Erythroblast (primary cell): ENCODE measurements around the gene NEUROD2.

Experiments
- GATA1 ChIP-seq: IDR thresholded peaks from 2 replicates; pipeline ENCODE4 v1.6.1; 2011; ENCODE audit warnings: low read depth, mild to moderate bottlenecking, control low read depth, low read length, moderate library complexity
- POLR2A ChIP-seq: IDR thresholded peaks from 2 replicates; pipeline ENCODE4 v1.6.1; 2011; ENCODE audit warnings: mild to moderate bottlenecking, low read length

GRCh38 chr17:39580082-39580468 is 27.6 kb downstream of the NEUROD2 start:
- TF ChIP-seq POLR2A, result no peak
- TF ChIP-seq GATA1, result no peak
